HG02885 (cell line): ENCODE data around the gene CFAP46.
"Not testable (repeated sequence)": the region's sequence is repeated elsewhere in the genome, so short reads cannot be mapped to it uniquely, and the experiment has no call there.

Experiments used
- ATAC-seq: cut with Tn5 transposase; IDR thresholded peaks from one replicate; pipeline ENCODE4 v1.9.1; 2021; ENCODE audit warnings: mild to moderate bottlenecking; ENCODE audit not compliant: unreplicated experiment, poor library complexity

The CFAP46 gene

DNA sequence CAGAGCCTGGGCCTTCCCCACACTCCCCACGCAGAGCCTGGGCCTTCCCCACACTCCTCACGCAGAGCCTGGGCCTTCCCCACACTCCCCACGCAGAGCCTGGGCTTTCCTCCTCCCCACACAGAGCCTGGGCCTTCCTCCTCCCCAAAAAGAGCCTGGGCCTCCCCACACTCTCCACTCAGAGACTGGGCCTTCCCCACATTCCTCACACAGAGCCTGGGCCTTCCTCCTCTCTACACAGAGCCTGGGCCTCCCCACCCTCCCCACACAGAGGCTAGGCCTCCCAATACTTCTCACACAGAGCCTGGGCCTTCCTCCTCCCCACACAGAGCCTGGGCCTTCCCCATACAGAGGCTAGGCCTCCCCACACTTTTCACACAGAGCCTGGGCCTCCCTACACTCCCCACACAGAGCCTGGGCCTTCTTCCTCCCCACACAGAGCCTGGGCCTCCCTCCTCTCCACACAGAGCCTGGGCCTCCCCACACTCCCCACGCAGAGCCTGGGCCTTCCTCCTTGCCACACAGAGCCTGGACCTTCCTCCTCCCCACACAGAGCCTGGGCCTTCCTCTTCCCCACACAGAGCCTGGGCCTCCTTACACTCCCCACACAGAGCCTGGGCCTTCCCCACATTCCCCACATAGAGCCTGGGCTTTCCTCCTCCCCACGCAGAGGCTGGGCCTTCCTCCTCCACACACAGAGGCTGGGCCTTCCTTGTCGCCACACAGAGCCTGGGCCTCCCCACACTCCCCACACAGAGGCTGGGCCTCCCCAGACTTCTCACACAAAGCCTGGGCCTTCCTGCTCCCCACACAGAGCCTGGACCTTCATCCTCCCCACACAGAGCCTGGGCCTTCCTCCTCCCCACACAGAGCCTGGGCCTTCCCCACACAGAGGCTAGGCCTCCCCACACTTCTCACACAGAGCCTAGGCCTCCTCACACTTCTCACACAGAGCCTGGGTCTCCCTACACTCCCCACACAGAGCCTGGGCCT is 10.8 kb downstream of the CFAP46 start:
- not testable (repeated sequence) for ATAC-seq

DNA sequence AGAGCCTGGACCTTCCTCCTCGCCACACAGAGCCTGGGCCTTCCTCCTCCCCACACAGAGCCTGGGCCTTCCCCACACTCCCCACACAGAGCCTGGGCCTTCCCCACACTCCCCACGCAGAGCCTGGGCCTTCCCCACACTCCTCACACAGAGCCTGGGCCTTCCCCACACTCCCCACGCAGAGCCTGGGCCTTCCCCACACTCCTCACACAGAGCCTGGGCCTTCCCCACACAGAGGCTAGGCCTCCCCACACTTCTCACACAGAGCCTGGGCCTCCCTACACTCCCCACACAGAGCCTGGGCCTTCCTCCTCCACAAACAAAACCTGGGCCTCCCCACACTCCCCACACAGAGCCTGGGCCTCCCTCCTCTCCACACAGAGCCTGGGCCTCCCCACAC is 11.7 kb downstream of the CFAP46 start:
- ATAC-seq = not testable (repeated sequence)

DNA sequence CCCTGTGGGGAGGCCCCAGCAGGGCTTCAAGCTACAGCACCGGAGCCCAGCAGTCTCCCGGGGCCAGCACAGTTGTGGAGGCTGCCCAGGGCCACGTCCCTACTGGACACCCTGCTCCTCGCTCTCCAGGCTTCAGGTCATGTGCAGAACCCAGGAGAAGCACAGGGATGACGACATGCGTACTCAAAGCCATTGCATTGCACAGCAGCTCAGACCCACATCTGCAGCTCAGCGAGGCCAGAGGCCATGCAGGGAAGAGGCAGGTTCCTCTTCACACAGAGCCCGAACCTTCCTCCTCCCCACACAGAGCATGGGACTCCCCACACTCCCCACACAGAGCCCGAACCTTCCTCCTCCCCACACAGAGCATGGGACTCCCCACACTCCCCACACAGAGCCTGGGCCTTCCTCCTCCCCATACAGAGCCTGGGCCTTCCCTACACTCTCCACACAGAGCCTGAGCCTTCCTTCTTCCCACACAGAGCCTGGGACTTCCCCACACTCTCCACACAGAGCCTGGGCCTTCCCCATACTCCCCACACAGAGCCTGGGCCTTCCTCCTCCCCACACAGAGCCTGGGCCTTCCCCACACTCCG is 12.3 kb downstream of the CFAP46 start:
- no peak for ATAC-seq

DNA sequence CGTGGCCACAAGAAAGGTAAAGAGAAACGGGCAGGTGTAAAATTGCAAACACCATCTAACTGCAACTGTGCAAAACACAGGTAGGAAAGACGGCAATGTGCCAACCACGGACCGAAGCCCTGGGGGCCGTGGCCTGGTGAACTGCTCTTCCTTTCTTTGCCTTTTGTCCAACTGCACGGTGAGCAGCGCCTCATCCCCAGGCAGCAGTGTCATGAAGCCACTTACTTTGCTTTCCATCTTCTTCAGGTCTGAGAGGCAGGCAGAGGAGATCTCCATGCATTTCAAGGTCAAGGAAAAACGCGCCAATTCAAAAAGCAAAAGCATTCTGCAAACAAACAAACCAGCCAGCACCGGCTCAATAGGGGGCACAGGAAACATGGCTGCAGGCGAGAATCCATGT is 12.9 kb downstream of the CFAP46 start:
- no peak for ATAC-seq

DNA sequence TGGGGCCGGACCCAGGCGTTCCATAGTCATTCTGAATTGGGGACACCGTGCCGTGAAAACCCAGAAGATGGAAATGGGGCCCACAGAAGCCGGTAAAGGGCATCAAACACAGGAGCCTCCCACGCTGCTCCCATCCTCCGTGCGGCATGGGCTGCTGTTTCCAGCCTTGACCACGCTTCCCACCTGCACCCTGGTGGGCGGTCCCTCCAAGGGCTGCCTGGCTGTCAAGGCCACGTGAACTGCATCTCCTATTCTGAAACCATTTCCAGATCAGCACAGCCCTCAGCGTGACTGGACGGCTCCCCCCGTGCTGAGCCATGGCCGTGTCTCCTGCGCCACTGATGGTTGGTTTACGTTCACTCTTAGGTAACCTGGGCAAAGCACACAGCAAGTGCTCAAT is 14.1 kb downstream of the CFAP46 start:
- ATAC-seq = no peak

DNA sequence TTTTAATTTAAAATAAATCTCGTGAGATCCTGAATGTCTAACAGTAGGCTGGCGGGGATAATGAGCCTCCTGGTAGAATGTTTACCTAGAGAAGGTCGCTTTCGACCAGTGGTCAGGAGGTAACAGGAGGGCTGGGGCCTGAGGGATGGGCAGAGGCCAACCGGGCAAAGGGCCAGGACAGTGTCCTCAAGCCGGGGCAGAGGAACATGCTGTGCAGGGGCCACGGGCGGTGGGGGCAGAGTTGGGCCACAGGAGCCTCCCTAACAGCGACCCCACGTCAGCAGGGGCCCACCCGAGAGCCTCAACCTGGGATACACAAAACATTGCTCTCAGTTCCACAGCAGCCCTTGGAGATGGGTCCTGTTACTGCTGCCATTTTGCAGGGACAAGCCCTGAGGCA is 14.5 kb downstream of the CFAP46 start:
- ATAC-seq = no peak

DNA sequence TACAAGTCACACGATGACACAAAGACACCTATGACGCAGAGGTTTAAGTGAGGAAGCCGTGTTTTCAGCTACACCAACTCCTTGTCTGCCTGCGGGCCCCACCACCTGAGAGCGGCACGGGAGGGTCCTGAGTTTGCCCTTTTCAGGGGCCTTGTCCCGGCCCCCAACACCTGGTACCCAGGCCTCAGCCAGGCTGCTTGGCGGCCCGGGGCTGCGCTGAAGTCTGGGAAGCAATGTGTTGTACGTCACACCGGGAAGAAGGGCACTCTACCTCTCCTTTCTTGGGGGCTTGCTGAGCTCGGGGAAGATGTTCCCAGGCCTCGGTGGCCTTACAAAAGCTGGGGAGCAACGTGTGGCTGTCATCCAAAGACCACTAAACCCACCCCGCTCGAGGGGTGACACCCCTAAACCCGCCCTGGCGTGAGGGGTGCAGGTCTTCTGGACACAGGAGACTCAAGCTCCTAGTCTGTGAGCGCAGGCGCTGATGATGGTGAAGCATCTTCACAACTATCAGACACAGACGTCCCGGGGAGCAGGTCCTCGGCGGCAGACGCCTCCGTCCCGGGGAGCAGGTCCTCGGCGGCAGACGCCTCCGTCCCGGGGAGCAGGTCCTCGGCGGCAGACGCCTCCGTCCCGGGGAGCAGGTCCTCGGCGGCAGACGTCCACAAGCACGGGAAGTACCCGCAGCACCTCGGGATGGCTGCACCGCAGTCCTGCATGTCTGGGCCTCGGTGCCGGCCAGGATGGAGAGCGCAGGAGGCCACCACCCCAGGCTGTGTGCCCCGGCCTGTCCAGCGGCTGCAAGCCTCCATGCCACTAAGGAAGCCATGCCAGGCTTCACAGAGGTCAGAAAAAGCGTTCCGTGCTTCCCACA is 15.4 kb downstream of the CFAP46 start:
- no peak for ATAC-seq

DNA sequence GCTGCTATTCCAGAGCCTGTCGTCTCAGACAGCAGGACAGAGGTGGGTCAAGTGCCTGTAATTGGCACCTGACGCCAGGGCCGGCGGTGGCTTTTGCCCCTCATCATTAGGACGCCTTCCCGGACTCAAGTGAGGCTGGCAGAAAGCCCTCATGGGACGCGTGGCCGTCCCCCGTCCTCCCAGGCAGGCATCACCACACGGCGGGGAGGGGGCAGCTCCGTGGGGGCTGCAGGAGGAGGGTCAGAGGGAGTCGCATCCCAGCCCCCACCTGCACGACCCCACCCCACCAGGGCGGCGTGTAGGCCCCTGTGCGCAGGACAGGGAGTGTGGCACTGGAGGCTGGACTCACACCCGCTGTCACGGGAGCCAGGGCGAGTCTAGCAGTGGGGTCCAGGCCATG is 16.3 kb downstream of the CFAP46 start:
- ATAC-seq = no peak

DNA sequence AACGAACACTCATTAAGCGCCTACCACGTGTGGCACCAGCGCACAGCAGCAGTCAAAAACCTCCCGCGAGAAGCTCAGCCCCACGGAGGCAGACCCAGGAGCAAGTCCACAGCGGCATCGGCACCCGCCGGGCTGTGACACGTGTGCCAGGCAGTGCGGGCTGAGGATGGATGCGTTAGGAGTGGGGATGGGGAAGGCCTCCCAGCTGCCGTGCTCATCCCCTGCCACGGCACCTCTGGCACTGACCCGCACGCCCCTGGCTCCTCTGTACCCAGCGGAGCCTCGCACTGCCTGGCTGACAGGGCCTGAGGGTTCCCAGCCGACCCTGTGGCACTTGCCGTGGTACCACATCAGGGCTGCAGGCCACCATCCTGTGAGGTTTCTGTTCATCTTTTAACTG is 16.8 kb downstream of the CFAP46 start:
- ATAC-seq = no peak

DNA sequence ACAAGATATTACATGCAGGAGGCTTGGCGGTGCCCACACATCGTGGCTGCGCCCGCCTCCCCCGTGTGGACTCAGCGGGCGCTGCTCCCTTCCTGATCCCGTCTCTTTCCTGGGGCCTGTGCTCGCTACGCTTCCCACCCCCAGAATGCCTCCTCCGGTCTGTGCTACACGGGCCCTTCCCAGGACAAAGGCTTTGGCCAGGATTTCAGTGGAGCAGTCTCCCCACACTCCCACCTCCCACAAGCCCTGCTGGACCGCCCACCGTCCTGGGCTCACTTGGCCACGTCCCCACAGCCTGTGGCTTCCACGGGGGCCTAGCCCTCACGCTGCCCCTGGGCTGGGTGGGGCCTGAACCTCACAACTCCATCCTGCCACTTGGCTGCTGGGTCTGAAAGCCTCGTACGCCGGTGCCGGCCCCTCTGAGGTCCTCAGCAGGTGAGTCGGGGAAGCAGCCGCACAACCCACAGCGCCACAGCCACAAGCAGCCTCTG is 17.3 kb downstream of the CFAP46 start:
- ATAC-seq = no peak

DNA sequence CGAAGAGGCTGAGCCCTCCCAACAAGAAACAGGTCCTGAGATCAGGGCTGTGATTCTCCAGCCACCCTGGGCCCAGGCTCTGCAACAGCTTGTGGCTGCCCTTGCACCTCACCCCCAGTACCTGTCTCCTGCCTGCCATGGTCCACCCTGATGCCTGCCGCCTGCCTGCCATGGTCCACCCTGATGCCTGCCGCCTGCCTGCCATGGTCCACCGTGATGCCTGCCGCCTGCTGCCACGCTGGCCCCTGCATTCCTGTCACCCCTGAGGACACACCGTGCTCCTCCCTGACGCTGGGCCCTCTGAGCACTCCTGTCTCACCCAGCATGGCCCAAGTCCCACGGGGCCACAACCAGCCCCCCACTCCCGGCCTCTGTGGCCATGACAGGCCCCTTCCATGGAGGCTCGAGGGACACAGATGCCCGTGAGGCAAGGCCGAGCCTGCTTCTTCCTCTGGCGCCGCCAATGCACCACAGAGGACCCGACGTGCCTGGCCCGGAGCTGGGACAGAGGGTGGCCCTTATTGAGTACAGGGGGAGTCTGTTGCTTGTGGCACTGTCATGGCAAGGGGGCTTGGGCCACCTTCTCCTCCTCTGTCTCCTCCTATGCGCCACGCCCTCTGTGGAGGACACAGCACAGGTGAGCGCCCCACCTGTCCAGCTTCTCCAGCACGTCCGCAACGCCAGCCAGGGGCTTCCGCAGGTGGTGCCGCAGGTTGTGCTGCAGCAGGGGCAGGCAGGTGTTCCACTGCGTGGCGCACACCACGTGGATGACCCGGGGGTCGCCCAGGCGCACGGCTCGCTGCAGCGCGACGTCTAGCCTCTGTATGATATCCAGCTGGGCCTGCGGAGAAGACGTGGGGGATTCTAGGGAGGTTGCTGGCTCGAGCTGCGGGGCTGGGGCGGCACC is 18.1 kb downstream of the CFAP46 start:
- ATAC-seq = no peak

DNA sequence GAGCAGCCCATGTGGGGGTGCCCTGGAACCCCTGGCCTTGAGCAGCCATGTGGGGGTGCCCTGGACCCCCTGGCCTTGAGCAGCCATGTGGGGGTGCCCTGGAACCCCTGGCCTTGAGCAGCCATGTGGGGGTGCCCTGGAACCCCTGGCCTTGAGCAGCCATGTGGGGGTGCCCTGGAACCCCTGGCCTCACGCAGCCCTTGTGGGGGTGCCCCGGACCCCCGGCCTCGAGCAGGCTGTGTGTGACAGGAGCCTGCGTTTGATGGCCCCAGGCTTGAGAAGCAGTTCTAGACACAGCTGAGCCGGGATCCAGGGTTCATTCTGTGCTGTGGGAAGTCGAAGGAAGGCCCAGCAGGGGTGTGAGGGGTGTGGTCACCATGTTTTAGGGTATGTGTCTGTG is 19.0 kb downstream of the CFAP46 start:
- not testable (repeated sequence) for ATAC-seq

DNA sequence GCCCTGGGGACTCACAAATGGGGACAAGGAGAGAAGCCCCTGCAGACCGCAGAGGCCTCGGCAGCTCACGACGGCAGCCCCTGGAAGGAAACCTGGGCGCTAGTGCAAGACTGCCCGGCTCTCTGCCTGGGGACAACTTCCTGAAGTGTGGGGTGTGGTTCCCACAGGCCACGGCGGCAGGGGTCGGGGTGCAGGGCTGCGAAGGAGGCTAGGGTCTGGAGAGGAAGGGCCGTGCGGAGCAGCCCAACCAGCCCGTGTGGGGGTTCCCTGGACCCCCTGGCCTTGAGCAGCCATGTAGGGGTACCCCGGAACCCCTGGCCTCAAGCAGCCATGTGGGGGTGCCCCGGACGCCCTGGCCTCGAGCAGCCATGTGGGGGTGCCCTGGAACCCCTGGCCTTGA is 19.5 kb downstream of the CFAP46 start:
- no peak for ATAC-seq

DNA sequence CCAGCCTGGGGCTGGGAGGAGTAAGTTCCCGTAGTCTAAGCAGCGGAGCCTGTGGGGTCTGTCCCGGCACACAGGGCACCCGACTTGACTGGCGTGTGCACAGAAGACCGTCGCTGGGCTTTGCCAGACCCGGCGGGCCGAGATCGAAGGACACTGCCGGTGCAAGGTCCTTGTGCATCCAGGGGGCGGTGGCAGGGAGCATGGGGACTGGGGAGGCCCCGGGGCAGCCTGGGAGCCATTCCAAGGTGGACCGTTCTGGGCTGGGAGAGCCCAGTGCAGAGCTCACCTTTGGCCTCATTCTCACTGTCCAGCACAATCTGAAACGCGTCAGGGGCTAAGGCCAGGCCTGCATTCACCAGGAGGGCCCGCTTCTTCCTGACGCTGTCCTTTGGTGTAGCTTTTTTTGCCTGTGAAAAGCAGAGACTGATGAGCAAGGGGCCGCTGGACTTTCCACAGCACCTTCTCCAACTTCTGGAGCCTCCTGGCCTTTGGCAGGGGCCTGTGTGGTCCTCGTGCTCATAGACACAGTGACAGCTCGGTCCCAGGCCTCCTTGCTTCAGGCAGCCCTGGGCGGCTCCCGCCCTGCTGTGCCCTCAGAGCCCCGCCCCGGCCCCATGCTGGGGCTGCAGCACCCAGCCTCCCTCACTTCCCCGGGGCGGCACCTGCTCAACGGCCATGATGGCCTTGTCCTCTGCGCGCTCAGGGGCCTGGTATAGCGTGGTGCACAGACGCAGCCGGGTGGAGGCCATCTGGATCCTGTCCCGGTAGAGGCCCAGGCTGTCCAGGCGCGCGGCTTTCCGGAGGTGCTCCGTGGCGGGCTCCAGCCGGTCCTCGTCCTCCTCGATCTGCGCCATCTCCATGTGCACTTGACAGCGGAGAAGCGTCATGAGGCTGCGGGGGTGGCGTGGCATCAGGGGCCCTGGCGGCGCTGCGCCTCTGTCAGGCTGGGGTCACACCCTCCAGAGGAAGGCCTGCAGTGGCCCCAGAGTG is 20.3 kb downstream of the CFAP46 start:
- ATAC-seq = no peak

DNA sequence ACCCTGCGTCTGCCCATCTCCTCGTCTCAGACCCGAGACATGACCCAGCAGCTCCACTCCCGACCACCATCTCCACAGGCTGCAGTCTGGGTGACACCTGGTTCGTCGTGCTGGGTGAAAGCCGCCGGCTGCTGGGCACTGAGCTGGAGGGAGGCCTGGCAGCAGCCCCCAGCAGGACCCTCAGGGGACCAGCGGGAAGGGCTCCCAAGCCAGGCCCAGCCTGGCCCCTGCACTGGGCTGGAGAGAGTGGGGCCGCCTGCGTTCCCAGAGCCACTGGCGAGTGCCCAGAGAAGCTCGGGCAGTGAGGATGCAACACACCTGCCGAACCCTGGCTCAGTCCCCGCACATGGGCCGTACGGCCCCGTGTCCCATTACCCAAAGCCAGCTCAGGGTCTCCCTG is 21.3 kb downstream of the CFAP46 start:
- no peak for ATAC-seq

DNA sequence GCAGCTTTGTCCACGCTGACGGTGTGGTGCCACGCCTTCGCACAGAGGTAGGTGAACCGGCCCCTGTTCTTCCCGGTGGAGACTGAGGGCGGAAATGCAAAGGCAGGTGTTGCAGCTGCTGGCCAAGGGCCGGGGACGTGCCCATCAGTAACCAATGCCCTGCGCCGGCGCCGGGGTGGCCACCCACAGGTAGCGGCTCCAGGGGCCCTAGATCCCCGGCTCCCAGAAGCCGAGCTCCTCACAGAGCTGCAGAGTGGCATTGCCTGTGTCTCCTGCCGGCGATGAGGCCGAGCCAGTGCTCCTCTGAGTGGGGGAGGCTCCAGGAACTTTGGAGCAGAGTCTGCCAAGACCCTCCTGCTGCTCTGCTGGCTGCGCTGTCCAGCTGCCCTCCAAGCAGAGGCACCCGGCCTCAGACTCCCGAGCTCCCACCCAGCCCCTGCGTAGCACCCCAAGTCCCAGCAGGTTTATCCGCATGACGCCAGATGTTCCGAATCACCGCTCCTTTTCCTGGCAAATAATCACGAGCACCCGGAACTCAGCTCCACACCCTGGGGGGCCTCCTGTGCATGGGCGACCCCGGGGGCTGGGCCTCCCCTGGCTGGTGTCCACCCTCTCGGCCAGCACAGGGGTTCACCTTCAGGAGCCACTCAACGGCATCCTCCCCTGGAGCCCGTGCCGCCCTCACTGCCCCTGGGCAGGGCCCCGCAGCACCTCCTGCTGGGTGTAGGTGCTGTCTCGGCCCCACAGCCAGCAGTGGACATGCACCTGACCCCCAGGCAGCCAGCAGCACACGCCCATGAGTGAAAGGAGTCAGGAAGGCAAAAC is 22.1 kb downstream of the CFAP46 start:
- ATAC-seq = no peak

DNA sequence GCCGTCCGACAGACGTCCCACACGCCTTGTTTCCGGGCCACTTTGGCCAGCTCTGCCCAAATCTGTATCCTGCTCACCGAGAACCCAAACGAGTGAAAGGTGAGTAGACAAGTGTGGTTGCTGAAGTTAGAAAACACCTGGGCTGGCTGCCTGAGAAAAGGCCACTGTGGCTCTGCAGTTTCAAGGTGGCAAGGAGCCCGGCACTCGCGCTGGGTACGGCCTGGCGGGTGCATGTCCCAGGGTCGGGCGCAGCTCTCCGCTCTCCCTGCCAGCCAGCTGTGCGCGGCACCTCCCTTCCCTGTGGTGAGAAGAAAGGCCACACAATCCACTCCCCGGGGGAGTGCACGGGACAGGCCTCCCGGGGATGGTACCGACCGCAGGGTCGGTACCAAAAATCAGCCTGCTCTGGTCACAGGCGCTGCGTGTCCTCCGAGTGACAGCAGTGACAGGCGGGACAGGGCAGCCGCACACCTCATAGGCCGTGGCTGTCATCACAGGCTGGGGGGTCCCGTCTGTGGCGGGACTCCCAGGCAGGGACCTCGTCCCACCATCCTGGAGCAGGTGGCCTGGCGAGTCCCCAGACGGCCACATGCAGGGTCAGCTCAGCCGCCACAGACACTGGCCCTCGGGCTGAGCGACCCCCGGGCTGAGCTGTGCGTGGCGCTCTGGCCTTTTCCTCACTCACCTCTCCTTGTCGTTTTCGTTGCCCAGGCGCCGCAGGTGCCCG is 22.8 kb downstream of the CFAP46 start:
- no peak for ATAC-seq
